Femur (tissue), 1 donor: ENCODE measurements around the gene PC.

ENCODE experiments used
- DNase-seq: peaks from one replicate; pipeline ENCODE4 v3.0.0-alpha.2; 2017

PC gene

DNA sequence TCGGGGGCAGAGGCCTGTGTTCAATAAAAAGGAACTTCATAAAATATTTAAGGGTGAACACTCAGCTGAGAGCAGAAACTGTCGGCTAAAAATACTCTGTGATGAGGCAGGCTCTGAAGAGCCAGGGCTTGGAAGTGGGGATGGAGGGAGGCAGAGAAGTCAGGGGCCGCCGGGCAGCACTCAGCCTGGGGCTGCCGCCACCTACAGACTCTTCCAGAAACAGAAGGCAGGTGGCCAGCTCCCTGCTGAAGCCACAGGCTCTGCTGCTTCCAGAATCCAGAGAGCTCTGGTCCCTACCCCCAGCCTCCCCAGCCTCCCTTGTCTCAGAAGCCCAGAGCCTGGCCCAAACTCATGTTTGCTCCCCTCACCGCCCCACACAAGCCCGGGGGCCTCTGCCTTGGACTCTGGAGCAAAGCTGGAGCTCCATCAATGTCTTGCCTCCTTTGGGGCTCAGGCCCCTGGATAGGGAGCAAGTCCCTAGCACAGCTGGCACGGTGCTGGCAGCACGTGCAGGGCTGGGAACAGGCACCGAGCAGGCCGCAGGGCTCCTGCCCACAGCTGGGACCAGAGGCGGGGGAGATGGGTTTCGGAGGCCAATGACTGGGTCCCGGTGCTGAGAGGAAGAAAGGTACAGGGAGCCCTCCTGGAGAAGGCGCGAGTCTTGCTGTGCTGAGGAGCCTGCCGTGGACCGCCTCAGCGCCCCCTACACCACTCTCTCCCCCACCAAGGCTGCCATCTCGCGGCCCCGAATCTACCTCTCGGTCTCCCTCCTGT is 93.1 kb downstream of the PC start:
- no peak for DNase-seq

- no peak for DNase-seq
Measured at GRCh38 chr11:66864172-66864901, 93.8 kb downstream of the PC start.

GRCh38 chr11:66863428-66864125 is 94.6 kb downstream of the PC start:
- DNase-seq: no peak

DNA sequence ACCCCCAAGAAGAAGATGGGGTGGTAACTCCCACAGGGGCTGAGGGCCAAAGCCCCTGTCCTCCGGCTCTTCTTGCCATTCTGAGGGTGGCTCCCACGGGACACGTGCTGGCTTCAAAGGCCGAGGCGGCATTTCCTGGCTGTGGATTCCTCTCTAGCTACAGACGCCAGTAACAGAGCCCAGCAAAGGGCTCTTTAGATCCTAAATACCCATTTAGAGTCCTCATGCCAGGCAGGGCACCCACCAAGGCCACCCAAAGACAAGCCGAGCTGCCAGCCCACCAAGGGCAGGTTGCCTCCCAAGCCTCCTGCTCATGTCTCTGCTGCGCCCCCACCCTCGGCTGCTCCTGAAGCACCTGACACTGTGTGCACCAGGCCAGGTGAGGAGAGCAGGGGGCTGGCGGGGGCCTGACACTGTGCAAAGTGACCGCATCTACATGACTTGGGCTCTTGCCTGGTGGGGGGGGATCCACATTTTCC is 95.6 kb downstream of the PC start:
- no peak for DNase-seq

DNA sequence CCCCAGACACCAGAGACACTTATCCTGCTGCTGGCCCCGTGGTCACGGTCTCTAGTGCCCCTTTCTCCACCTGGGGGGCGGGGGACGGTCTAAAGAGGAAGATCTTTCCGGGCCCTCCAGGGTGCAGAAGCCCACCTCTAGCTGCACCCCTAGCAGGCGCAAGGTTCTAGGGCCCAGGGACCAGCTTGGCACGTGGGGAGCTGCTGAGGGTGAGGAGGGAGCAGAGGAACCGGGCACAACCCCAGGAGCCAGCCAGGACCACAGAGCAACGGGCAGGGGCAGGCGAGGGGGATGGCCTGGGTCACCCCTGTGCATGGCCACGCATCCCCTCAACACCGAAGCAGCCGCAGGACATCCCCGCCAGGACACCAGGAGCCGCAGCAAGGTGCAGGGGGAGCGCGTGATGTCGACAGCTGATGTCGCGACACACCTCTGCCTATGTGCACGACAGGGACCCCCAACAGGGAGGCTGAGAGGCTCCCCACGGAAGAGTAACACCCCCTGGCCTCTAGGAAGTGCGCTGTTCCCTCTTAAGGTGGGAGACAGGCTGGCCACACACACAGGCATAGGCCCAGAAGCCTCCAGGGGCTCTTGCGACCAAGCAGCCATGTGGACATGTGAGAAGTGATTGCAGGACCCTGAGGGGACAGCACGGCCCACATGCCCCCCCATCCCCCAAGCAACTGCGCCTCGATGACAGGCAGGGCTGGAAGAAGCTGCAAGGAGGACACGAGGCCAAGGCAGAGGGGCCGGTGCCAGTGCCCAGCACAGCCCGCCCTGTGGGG is 96.2 kb downstream of the PC start:
- DNase-seq: no peak

DNA sequence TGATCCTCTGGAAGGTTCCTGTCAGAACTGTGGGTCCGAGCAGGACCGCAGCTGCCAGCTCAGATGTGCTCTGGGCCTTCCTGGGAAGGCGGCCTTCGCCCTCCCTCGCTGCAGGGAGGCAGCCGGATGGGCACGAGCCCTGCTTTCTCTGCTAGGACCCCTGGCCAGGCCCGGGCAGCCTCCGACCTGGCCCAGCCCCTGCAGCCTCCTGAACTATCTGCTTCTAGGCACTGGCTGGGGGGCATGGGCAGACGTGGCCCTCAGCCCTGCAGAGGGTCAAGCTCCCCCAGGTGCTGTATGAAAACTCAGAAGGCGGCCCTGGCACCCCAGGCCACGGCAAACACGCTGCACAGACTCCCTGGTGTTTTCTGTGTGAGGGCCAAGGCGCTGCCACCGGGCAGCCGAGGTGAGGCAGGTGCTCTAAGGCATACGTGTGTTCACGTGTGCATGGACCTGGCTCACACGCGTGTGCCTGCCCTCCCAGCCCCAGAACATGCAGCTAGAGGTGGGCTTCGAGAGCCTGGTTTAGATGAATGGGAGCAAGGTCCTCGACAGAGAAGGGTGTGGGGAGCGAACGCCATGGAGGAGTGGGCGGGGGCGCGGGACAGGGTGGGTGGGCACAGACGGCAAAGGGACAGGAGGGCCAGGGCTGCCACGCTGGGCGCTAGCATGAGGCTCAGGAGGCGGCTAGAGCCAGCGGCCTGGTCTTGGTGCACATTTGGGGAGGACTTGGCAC is 97.0 kb downstream of the PC start:
- DNase-seq: no peak

DNA sequence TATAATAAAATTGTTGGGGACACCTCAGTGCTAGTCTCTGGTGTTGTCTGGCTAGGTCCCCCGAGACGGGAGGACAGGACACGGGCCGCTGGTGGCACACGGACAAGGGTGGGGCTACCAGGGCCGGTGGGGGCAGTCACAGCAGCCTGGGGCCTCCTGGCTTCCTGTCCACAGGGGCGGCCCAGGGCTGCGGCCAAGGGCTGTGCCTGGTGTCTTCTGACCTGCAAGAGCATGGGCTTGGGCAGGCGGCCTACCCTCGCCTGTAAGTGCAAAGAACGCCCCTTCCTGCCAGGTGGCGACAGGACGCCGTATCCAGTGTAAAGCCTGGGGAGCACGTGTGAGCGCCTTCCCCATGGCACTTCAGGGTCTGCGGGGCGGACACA is 97.7 kb downstream of the PC start:
- no peak for DNase-seq

DNA sequence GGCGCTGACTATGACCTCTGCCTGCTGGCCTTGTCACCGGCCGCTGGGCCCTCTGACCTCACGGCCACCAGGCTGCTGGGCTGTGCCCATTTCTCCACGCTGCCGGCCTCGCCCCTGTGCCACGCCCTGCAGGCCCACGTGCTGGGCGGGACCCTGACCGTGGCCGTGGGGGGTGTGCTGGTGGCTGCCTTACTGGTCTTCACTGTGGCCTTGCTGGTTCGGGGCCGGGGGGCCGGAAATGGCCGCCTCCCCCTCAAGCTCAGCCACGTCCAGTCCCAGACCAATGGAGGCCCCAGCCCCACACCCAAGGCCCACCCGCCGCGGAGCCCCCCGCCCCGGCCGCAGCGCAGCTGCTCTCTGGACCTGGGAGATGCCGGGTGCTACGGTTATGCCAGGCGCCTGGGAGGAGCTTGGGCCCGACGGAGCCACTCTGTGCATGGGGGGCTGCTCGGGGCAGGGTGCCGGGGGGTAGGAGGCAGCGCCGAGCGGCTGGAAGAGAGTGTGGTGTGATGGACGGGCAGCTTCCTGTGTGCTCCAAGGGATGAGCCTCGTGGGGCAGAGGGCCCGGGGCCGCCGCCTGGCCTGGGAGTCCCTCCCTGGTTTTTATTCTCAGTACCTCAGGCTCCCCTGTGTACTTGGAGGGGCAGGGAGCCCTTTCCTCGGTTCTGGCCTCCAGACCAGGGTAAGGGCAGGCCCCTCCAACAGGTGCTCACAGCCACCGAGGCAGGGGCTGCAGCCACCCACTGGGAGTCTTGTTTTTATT is 98.3 kb downstream of the PC start:
- no peak for DNase-seq

DNA sequence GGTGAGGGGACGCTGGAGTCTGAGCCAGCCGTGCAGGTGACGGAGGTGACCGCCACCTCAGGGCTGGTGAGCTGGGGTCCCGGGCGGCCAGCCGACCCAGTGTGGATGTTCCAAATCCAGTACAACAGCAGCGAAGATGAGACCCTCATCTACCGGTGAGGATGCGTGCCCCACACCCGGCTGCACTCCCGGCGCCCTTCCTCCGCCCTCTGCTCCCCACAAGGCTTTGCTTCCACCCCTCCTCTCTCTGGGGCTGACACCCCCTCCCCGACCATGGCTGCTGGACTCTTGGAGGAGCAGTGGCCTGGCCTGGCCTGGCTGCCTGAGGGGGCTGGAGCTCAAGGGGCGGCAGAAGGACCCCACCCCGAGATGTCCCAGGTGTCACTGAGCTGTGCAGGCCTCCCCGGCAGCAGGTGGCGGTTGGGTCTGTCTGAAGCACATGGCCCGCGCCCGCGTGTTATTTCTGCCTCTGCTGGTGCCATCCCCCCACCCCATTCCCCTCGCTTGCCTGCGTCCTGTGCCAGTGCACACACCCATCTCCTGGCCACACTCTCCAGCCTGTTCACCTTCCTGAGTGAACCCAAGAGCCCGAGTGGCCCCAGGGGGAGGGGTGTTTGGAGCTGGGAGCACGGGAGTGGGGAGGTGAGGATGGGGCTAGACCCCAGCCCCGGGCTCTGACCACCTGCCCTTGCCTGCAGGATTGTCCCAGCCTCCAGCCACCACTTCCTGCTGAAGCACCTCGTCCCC is 99.1 kb downstream of the PC start:
- DNase-seq: no peak

GRCh38 chr11:66858186-66858938 is 99.8 kb downstream of the PC start:
- no peak for DNase-seq

GRCh38 chr11:66857927-66858185 is 100.3 kb downstream of the PC start:
- no peak for DNase-seq

GRCh38 chr11:66857234-66857926 is 100.8 kb downstream of the PC start:
- no peak for DNase-seq

- DNase-seq: no peak
Measured at GRCh38 chr11:66856496-66857233, 101.5 kb downstream of the PC start, which contains the start of gene LRFN4. Gene LRFN4, plus strand, starts transcription at chr11:66857064. Its CDS starts 681 bp downstream, at chr11:66857745.

- DNase-seq: peak; percentile 96
Measured at GRCh38 chr11:66855574-66856495, 102.3 kb downstream of the PC start.

DNA sequence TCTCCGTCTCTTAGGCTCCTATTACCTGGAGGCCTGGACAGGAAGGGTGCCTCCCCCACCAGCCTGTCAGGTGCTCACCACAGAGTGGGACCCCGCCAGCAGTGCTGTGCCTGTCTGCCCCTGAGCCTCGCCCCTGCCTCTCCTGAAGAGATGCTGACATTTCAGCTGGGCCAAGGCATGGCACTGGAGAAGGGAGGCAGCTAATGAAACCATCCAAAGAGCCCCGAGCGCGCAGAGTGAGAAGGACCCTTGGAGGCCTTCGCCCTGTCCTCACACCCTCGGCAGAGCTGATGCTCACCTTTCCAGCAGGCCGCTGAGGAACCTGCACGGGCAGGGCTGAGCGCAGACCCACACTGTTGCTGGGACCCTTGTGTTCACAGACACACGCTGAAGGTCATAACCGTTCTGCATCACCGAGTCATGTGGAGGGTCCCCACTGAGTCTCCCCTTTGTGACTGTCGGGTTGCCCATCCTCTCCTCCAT is 103.4 kb downstream of the PC start:
- peak; percentile 19 for DNase-seq

- DNase-seq: peak; percentile 20
Measured at GRCh38 chr11:66854231-66854661, 103.9 kb downstream of the PC start.
